Measurements from ENCODE around the gene NTRK2.
A peak's percentile ranks its signal among the peaks of the same experiment; 100 is the strongest.

The NTRK2 gene

GRCh38 chr9:84669288-84670137 is at the start of gene NTRK2:
Gene NTRK2 (plus strand): TSS chr9:84669729. CDS start chr9:84670749, 1,020 bp downstream.
- DNase-seq (ENCODE audit: low read depth, low spot score) = no peak
- H3K27me3 ChIP-seq (ENCODE audit: control insufficient read depth, insufficient read depth, low read length) = peaks cover 43% of the 10 kb centered on the region
- H3K4me3 ChIP-seq (ENCODE audit: low read length) = peak within 1 kb of the TSS; percentile 27; the same call in 1 of the 2 replicates
- no peak within 1 kb of the TSS for H3K27ac ChIP-seq (ENCODE audit: low read length)
- WGBS (ENCODE audit: insufficient coverage, insufficient read length) = no CpG with 5 or more reads among the region's 69 CpGs
- H3K9me3 ChIP-seq (ENCODE audit: control insufficient read depth, insufficient read depth, low read length) = no peaks in the 10 kb centered on the region
- H3K36me3 ChIP-seq (ENCODE audit: control insufficient read depth, insufficient read depth, low read length) = no peaks in the 10 kb centered on the region
- 0 out of 2 replicates have a peak, but pooled peaks cover 4% of the 10 kb centered on the region for H3K4me1 ChIP-seq (ENCODE audit: control insufficient read depth, insufficient read depth, low read length)

- Histone ChIP-seq H3K27me3 (ENCODE audit: control insufficient read depth, insufficient read depth, low read length) (no peaks in the 10 kb centered on the region), H3K9me3 (ENCODE audit: control insufficient read depth, insufficient read depth, low read length) (no peaks in the 10 kb centered on the region), H3K4me1 (ENCODE audit: control insufficient read depth, insufficient read depth, low read length) (no peaks in the 10 kb centered on the region), H3K4me3 (ENCODE audit: low read length) (no peak overlapping the region), H3K27ac (ENCODE audit: low read length) (no peak overlapping the region), H3K36me3 (ENCODE audit: control insufficient read depth, insufficient read depth, low read length) (no peaks in the 10 kb centered on the region)
- DNase-seq (ENCODE audit: low read depth, low spot score) = no peak
- no CpG with 5 or more reads among the region's 2 CpGs for WGBS (ENCODE audit: insufficient coverage, insufficient read length)
Measured at GRCh38 chr9:84620338-84620737, 49.2 kb upstream of the NTRK2 start.

GRCh38 chr9:84621811-84622210 is 47.7 kb upstream of the NTRK2 start:
- H3K9me3 ChIP-seq (ENCODE audit: control insufficient read depth, insufficient read depth, low read length) = no peaks in the 10 kb centered on the region
- H3K4me1 ChIP-seq (ENCODE audit: control insufficient read depth, insufficient read depth, low read length) = no peaks in the 10 kb centered on the region
- no peak for DNase-seq (ENCODE audit: low read depth, low spot score)
- no CpG with 5 or more reads among the region's 2 CpGs for WGBS (ENCODE audit: insufficient coverage, insufficient read length)
- no peaks in the 10 kb centered on the region for H3K36me3 ChIP-seq (ENCODE audit: control insufficient read depth, insufficient read depth, low read length)
- H3K4me3 ChIP-seq (ENCODE audit: low read length) = no peak overlapping the region
- no peaks in the 10 kb centered on the region for H3K27me3 ChIP-seq (ENCODE audit: control insufficient read depth, insufficient read depth, low read length)
- no peak overlapping the region for H3K27ac ChIP-seq (ENCODE audit: low read length)

- H3K27me3 ChIP-seq (ENCODE audit: control insufficient read depth, insufficient read depth, low read length) = no peaks in the 10 kb centered on the region
- WGBS (ENCODE audit: insufficient coverage, insufficient read length) = no CpG with 5 or more reads among the region's 7 CpGs
- no peak overlapping the region for H3K4me3 ChIP-seq (ENCODE audit: low read length)
- H3K27ac ChIP-seq (ENCODE audit: low read length) = no peak overlapping the region
- no peak for DNase-seq (ENCODE audit: low read depth, low spot score)
- no peaks in the 10 kb centered on the region for H3K9me3 ChIP-seq (ENCODE audit: control insufficient read depth, insufficient read depth, low read length)
- no peaks in the 10 kb centered on the region for H3K36me3 ChIP-seq (ENCODE audit: control insufficient read depth, insufficient read depth, low read length)
- no peaks in the 10 kb centered on the region for H3K4me1 ChIP-seq (ENCODE audit: control insufficient read depth, insufficient read depth, low read length)
Measured at GRCh38 chr9:84622981-84623380, 46.5 kb upstream of the NTRK2 start.

- DNase-seq (ENCODE audit: low read depth, low spot score) = no peak
- WGBS (ENCODE audit: insufficient coverage, insufficient read length) = no CpG with 5 or more reads among the region's 1 CpG
- Histone ChIP-seq H3K27me3 (ENCODE audit: control insufficient read depth, insufficient read depth, low read length) (no peaks in the 10 kb centered on the region), H3K27ac (ENCODE audit: low read length) (no peak overlapping the region), H3K4me1 (ENCODE audit: control insufficient read depth, insufficient read depth, low read length) (no peaks in the 10 kb centered on the region), H3K4me3 (ENCODE audit: low read length) (no peak overlapping the region), H3K36me3 (ENCODE audit: control insufficient read depth, insufficient read depth, low read length) (no peaks in the 10 kb centered on the region), H3K9me3 (ENCODE audit: control insufficient read depth, insufficient read depth, low read length) (no peaks in the 10 kb centered on the region)
Measured at GRCh38 chr9:84636436-84636835, 33.1 kb upstream of the NTRK2 start.

GRCh38 chr9:84642553-84643141 is 26.9 kb upstream of the NTRK2 start:
- WGBS (ENCODE audit: insufficient coverage, insufficient read length) = no CpG with 5 or more reads among the region's 4 CpGs
- no peaks in the 10 kb centered on the region for H3K9me3 ChIP-seq (ENCODE audit: control insufficient read depth, insufficient read depth, low read length)
- no peaks in the 10 kb centered on the region for H3K27me3 ChIP-seq (ENCODE audit: control insufficient read depth, insufficient read depth, low read length)

GRCh38 chr9:84647699-84648098 is 21.8 kb upstream of the NTRK2 start:
- no peak for DNase-seq (ENCODE audit: low read depth, low spot score)
- no CpG with 5 or more reads among the region's 3 CpGs for WGBS (ENCODE audit: insufficient coverage, insufficient read length)
- H3K9me3 ChIP-seq (ENCODE audit: control insufficient read depth, insufficient read depth, low read length) = no peaks in the 10 kb centered on the region

More at GRCh38 chr9:84642553-84643141, 26.9 kb upstream of the NTRK2 start:
- Histone ChIP-seq H3K36me3 (ENCODE audit: control insufficient read depth, insufficient read depth, low read length) (no peaks in the 10 kb centered on the region), H3K27ac (ENCODE audit: low read length) (no peak overlapping the region), H3K4me1 (ENCODE audit: control insufficient read depth, insufficient read depth, low read length) (no peaks in the 10 kb centered on the region), H3K4me3 (ENCODE audit: low read length) (no peak overlapping the region)
- no peak for DNase-seq (ENCODE audit: low read depth, low spot score)

GRCh38 chr9:84652496-84653120 is 16.9 kb upstream of the NTRK2 start:
- Histone ChIP-seq H3K9me3 (ENCODE audit: control insufficient read depth, insufficient read depth, low read length) (no peaks in the 10 kb centered on the region), H3K4me1 (ENCODE audit: control insufficient read depth, insufficient read depth, low read length) (no peaks in the 10 kb centered on the region), H3K36me3 (ENCODE audit: control insufficient read depth, insufficient read depth, low read length) (no peaks in the 10 kb centered on the region), H3K27me3 (ENCODE audit: control insufficient read depth, insufficient read depth, low read length) (no peaks in the 10 kb centered on the region), H3K4me3 (ENCODE audit: low read length) (no peak overlapping the region), H3K27ac (ENCODE audit: low read length) (no peak overlapping the region)
- no peak for DNase-seq (ENCODE audit: low read depth, low spot score)
- no CpG with 5 or more reads among the region's 4 CpGs for WGBS (ENCODE audit: insufficient coverage, insufficient read length)

More at GRCh38 chr9:84647699-84648098, 21.8 kb upstream of the NTRK2 start:
- no peaks in the 10 kb centered on the region for H3K36me3 ChIP-seq (ENCODE audit: control insufficient read depth, insufficient read depth, low read length)
- H3K4me3 ChIP-seq (ENCODE audit: low read length) = no peak overlapping the region
- H3K27me3 ChIP-seq (ENCODE audit: control insufficient read depth, insufficient read depth, low read length) = no peaks in the 10 kb centered on the region
- H3K27ac ChIP-seq (ENCODE audit: low read length) = no peak overlapping the region
- H3K4me1 ChIP-seq (ENCODE audit: control insufficient read depth, insufficient read depth, low read length) = no peaks in the 10 kb centered on the region

- H3K9me3 ChIP-seq (ENCODE audit: control insufficient read depth, insufficient read depth, low read length) = no peaks in the 10 kb centered on the region
- no peak overlapping the region for H3K27ac ChIP-seq (ENCODE audit: low read length)
- no CpG with 5 or more reads among the region's 5 CpGs for WGBS (ENCODE audit: insufficient coverage, insufficient read length)
- no peak overlapping the region for H3K4me3 ChIP-seq (ENCODE audit: low read length)
- H3K4me1 ChIP-seq (ENCODE audit: control insufficient read depth, insufficient read depth, low read length) = no peaks in the 10 kb centered on the region
- H3K27me3 ChIP-seq (ENCODE audit: control insufficient read depth, insufficient read depth, low read length) = no peaks in the 10 kb centered on the region
- H3K36me3 ChIP-seq (ENCODE audit: control insufficient read depth, insufficient read depth, low read length) = no peaks in the 10 kb centered on the region
- DNase-seq (ENCODE audit: low read depth, low spot score) = no peak
Measured at GRCh38 chr9:84655447-84655846, 14.1 kb upstream of the NTRK2 start.

- Histone ChIP-seq H3K36me3 (ENCODE audit: control insufficient read depth, insufficient read depth, low read length) (no peaks in the 10 kb centered on the region), H3K4me1 (ENCODE audit: control insufficient read depth, insufficient read depth, low read length) (no peaks in the 10 kb centered on the region), H3K4me3 (ENCODE audit: low read length) (no peak overlapping the region), H3K27me3 (ENCODE audit: control insufficient read depth, insufficient read depth, low read length) (no peaks in the 10 kb centered on the region), H3K9me3 (ENCODE audit: control insufficient read depth, insufficient read depth, low read length) (no peaks in the 10 kb centered on the region), H3K27ac (ENCODE audit: low read length) (no peak overlapping the region)
- no CpG with 5 or more reads among the region's 5 CpGs for WGBS (ENCODE audit: insufficient coverage, insufficient read length)
- no peak for DNase-seq (ENCODE audit: low read depth, low spot score)
Measured at GRCh38 chr9:84659313-84659712, 10.2 kb upstream of the NTRK2 start.

Data from iPS DF 6.9 (cell line).